Breast epithelium (tissue), 4 donors: ENCODE data around the gene SLC5A10. TPM values are rescaled to one million over a fixed set of nuclear protein-coding genes. Genes with fewer than 3 reads are reported as not detected.

ENCODE experiments used
- DNase-seq, 2 donors: peaks; one replicate each; pipeline ENCODE4 v3.0.0-alpha.2; 2019; ENCODE audit warnings: low spot score in 2 of 2
- H3K27ac ChIP-seq, 2 donors: fragments of 200-600 bp; sonication (generic) in 1 of 2; one replicate each; pipeline ENCODE4 v1.5.1; 2016 to 2019; ENCODE audit warnings: mild to moderate bottlenecking in 1 of 2
- H3K27me3 ChIP-seq, 2 donors: fragments of 200-600 bp; sonication (generic) in 1 of 2; one replicate each; pipeline versions ENCODE4 v1.5.1 to v1.6.0; 2017 to 2019; ENCODE audit warnings: control low read depth in 1 of 2, mild to moderate bottlenecking in 1 of 2
- H3K36me3 ChIP-seq: fragments of 200-600 bp; one replicate; pipeline ENCODE4 v1.5.1; 2019
- H3K4me1 ChIP-seq, 2 donors: fragments of 200-600 bp; sonication (generic); one replicate each; pipeline ENCODE4 v1.5.1; 2016 to 2019; ENCODE audit warnings: control low read depth in 1 of 2
- H3K4me3 ChIP-seq, 3 donors: fragments of 200-600 bp; sonication (generic); 1 replicate in 2 of 3; 2 replicates in 1 of 3; pipeline ENCODE4 v1.5.1; 2016 to 2019; ENCODE audit warnings: mild to moderate bottlenecking in 3 of 3, moderate library complexity in 2 of 3
- H3K9me3 ChIP-seq, 2 donors: fragments of 200-600 bp; sonication (generic) in 1 of 2; one replicate each; pipeline ENCODE4 v1.5.1; 2016 to 2019; ENCODE audit warnings: control low read depth in 1 of 2
- POLR2A ChIP-seq: fragments of 450-650 bp; IDR thresholded peaks from one replicate; pipeline ENCODE4 v1.6.1; 2016; ENCODE audit warnings: antibody characterized with exemption, mild to moderate bottlenecking, moderate library complexity
- POLR2AphosphoS5 ChIP-seq, 3 donors: sonication (generic); formaldehyde crosslinking; IDR thresholded peaks; one replicate each; pipeline ENCODE4 v1.6.1; 2017; ENCODE audit warnings: antibody characterized with exemption in 3 of 3
- intact Hi-C: fragments of 100-400 bp; cut with DNase I; formaldehyde crosslinking; loops from one replicate; pipeline ENCODE4 v1.15.1; 2023; ENCODE audit warnings: low total_unique reads
- total RNA-seq, 3 donors: library from RNA; depleted of rRNA; stranded (reverse); fragments of >200 nt; gene quantifications; one replicate each; pipeline ENCODE4 v1.1.0, GENCODE V29; 2016
- TF ChIP-seq, protein P1 (sequence below), 3 donors: fragments of 450-650 bp; IDR thresholded peaks; one replicate each; pipeline ENCODE4 v1.5.1; 2016 to 2017; ENCODE audit warnings: antibody characterized with exemption in 3 of 3, mild to moderate bottlenecking in 3 of 3, moderate library complexity in 3 of 3

Gene SLC5A10
- total RNA-seq, 3 donors from 2014 or later = 0.29 TPM; not detected in 2

DNA sequence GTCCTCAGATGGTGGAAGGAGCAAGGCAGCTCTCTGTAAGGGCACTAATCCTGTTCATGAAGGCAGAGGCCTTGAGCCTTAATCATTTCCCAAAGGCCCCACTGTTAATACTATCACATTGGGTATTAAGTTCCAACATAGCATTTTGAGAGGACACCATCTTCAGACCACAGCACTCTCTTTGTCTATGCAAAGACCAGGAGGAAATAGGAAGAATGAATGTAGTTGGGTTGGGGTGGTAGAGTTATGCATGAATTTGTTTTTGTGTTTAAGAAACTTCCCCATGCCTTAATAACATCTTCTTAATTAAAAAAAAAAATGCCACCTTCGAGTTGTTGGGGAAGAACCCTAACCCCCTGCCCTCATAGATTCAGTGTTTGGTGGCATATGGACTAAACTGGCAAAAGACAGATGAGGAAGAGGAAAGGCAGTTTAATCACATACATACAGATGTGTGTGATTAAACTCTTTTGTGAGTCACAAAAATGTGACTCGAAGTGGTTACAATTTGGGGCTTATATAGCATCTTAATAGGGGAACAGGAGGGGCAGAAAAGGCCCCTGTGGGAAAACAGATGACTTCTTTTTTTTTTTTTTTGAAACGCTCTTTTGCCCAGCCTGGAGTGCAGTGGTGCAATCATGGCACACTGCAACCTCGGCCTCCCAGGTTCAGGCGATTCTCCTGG, 35.0 kb upstream of the SLC5A10 start:
- H3K27me3 ChIP-seq = no peaks in the 10 kb centered on the region
- H3K36me3 ChIP-seq = no peaks in the 10 kb centered on the region
- H3K27ac ChIP-seq = no peak overlapping the region
- no peaks in the 10 kb centered on the region for H3K9me3 ChIP-seq
- TF ChIP-seq POLR2AphosphoS5 (IDR thresholded peaks at IDR 0.05) (no peak), POLR2A (no peak)
- TF ChIP-seq, protein P1, sequence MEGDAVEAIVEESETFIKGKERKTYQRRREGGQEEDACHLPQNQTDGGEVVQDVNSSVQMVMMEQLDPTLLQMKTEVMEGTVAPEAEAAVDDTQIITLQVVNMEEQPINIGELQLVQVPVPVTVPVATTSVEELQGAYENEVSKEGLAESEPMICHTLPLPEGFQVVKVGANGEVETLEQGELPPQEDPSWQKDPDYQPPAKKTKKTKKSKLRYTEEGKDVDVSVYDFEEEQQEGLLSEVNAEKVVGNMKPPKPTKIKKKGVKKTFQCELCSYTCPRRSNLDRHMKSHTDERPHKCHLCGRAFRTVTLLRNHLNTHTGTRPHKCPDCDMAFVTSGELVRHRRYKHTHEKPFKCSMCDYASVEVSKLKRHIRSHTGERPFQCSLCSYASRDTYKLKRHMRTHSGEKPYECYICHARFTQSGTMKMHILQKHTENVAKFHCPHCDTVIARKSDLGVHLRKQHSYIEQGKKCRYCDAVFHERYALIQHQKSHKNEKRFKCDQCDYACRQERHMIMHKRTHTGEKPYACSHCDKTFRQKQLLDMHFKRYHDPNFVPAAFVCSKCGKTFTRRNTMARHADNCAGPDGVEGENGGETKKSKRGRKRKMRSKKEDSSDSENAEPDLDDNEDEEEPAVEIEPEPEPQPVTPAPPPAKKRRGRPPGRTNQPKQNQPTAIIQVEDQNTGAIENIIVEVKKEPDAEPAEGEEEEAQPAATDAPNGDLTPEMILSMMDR (IDR thresholded peaks at IDR 0.05) = no peak
- H3K4me3 ChIP-seq = no peak overlapping the region
- no peak for DNase-seq
- intact Hi-C loops = no loop called here
- no peaks in the 10 kb centered on the region for H3K4me1 ChIP-seq

DNA sequence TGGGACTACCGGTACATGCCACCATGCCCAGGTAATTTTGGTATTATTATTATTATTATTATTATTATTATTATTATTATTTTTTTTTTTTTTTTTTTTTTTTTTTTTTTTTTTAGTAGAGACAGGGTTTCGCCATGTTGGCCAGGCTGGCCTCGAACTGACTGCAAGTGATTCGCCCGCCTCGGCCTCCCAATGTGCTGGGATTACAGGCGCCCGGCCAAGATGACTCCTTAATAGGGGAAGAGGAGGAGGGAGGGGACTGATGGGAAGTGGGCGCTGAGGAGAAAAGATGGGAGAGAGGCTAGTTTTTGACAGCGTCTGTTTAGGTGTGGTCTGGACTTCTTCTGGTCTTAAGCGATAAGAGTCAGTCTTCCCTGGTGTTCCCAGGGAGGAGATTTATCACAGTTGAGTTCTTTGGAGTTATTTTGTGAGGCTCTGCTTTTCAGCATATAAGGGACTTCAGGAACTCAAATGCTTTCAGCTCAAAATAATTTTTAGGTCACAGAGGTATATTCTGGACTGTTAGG, 34.4 kb upstream of the SLC5A10 start:
- TF ChIP-seq POLR2AphosphoS5 (IDR thresholded peaks at IDR 0.05) (no peak), POLR2A (no peak)
- TF ChIP-seq, protein P1 (IDR thresholded peaks at IDR 0.05) = no peak
- H3K4me1 ChIP-seq = no peaks in the 10 kb centered on the region
- no peaks in the 10 kb centered on the region for H3K9me3 ChIP-seq
- no peak overlapping the region for H3K27ac ChIP-seq
- intact Hi-C loops = no loop called here
- H3K4me3 ChIP-seq = no peak overlapping the region
- H3K27me3 ChIP-seq = no peaks in the 10 kb centered on the region
- DNase-seq = no peak
- H3K36me3 ChIP-seq = no peaks in the 10 kb centered on the region

DNA sequence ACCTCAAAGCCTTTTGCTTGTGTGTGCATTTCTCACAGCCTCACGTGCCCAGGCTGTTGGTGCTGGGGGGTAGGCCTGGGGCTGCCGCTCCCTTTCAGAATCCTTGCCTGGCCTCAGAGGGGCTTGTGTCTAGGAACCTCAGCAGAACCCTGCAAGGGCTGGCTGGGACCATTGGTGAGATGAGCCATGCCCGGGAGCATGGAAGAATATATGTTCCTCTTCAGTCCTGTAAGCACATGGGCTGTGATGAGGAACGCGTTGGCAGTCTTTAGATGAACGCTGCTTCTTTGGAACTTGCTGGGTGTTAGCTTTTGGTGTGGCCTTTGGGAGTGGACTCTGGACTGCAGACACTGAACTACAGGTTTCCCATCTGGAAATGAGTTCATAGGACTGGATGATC, 32.0 kb upstream of the SLC5A10 start:
- H3K9me3 ChIP-seq = no peaks in the 10 kb centered on the region
- H3K4me3 ChIP-seq = no peak overlapping the region
- H3K4me1 ChIP-seq = no peaks in the 10 kb centered on the region
- intact Hi-C loops = no loop called here
- H3K36me3 ChIP-seq = no peaks in the 10 kb centered on the region
- no peak overlapping the region for H3K27ac ChIP-seq
- no peak for DNase-seq
- TF ChIP-seq POLR2AphosphoS5 (IDR thresholded peaks at IDR 0.05) = no peak
- TF ChIP-seq, protein P1 (IDR thresholded peaks at IDR 0.05) = no peak
- no peak for TF ChIP-seq POLR2A
- no peaks in the 10 kb centered on the region for H3K27me3 ChIP-seq

DNA sequence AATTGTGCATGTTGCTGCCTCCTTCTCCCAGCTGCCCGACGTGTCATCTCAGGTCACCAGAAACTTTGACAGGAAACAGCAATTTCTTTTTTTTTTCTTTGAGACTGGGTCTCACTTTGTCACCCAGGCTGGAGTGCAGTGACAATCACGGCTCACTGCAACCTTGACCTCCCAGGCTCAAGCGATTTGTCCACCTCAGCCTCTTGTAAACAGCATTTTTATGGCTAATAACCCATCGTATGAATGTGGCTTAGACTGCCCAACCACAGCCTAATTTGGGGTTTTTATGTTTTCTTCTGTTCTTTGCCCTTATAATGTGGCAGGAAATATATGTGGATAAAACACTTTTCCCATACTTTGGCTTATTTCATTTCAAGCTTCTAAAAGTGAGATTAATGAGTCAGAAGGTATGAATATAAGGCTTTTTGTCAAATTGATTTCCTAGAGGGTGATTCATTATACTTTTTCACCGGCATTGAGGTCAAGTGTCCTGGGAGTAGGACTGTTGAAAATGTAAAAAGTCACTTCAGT, 31.0 kb upstream of the SLC5A10 start:
- intact Hi-C loops = no loop called here
- Histone ChIP-seq H3K36me3 (no peaks in the 10 kb centered on the region), H3K4me3 (no peak overlapping the region), H3K9me3 (no peaks in the 10 kb centered on the region), H3K4me1 (no peaks in the 10 kb centered on the region), H3K27ac (no peak overlapping the region), H3K27me3 (no peaks in the 10 kb centered on the region)
- no peak for DNase-seq
- TF ChIP-seq POLR2A (no peak), POLR2AphosphoS5 (IDR thresholded peaks at IDR 0.05) (no peak)
- TF ChIP-seq, protein P1 (IDR thresholded peaks at IDR 0.05) = no peak

DNA sequence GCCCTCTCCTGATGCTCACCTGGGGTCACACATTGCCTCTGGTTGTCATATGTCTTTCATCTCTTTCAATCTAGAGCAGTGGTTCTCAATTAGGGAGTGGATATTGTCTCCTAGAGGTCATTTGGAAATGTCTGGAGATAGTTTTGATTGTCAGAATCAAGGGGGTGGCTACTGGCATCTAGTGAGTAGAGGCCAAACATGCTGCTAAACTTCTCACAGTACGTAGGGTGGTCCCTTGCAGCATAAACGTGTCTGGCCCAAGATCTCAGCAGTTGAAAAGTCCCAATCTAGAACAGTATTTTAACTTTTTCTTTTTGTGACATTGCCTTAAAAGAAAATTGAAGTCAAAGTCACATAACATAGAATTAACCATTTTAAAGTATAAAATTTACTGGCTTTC, 30.5 kb upstream of the SLC5A10 start:
- Histone ChIP-seq H3K36me3 (no peaks in the 10 kb centered on the region), H3K27me3 (no peaks in the 10 kb centered on the region), H3K9me3 (no peaks in the 10 kb centered on the region), H3K4me3 (no peak overlapping the region), H3K4me1 (no peaks in the 10 kb centered on the region), H3K27ac (no peak overlapping the region)
- intact Hi-C loops = no loop called here
- no peak for DNase-seq
- TF ChIP-seq POLR2AphosphoS5 (IDR thresholded peaks at IDR 0.05) = no peak
- TF ChIP-seq, protein P1 (IDR thresholded peaks at IDR 0.05) = no peak
- no peak for TF ChIP-seq POLR2A
